H7 (cell line): ENCODE measurements around the gene KLHL30. TPM values are rescaled to one million over a fixed set of nuclear protein-coding genes. Genes with fewer than 3 reads are reported as not detected.
A peak's percentile ranks its signal among the peaks of the same experiment; 100 is the strongest.

Source experiments
- DNase-seq: peaks from one replicate; pipeline ENCODE4 v3.0.0; 2012
- H3K27me3 ChIP-seq: 2 replicates; pipeline ENCODE4 v1.6.0; 2011; ENCODE audit warnings: mild to moderate bottlenecking, low read length; ENCODE audit not compliant: control insufficient read depth, insufficient read depth
- H3K36me3 ChIP-seq: replicated peaks from 2 replicates; pipeline ENCODE4 v1.5.1; 2011; ENCODE audit warnings: low read length; ENCODE audit not compliant: control insufficient read depth, insufficient read depth
- H3K4me3 ChIP-seq: 2 replicates; pipeline ENCODE4 v1.5.1; 2011; ENCODE audit warnings: low read depth, mild to moderate bottlenecking, control low read depth, low read length, moderate library complexity; ENCODE audit not compliant: insufficient read depth
- total RNA-seq: library from RNA; depleted of rRNA; stranded (reverse); fragments of >200 nt; shearing (Covaris generic); gene quantifications from 2 replicates; pipeline ENCODE4 v1.2.3, GENCODE V29; 2014

KLHL30 gene
- total RNA-seq, 1 experiment from 2014 or later = 0.10 TPM

DNA sequence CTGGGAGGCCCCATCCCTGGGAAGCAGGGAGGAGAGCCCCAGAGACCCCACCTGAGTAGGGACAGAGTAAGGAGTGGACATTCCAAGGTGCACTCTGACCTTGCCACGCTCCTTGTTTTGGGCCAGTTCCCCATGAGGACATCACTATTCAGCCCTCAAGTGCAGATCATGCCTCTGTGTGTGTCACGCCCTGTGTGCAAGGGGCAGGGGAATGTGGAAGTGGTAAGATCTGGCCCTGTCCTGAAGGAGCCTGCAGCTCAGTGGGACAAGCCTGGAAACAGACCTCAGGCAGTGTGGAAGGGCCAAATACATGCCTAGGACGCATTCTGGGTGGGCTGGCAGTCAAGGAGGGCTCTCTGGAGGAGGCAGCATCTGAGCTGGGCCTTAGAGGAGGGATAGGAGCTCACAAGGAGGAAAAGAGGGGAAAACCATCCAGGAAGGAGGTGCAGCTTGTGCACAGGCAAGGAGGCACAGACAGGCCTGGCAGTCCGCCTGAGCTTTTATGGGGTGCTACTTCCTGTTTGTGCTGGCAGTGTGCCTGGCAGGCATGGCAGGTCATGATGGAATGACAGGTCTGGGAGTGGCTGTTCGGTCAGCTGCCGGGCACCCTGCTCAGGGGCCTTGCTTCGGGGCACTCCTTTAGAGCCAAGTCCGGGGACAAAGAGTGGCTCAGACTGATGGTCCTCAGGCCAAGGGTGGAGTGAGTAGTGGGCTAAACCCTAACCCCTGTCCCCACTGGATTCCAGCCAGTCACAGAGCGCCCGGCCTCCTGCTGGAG is 3.3 kb downstream of the KLHL30 start:
- DNase-seq = no peak
- no peaks in the 10 kb centered on the region for H3K27me3 ChIP-seq

DNA sequence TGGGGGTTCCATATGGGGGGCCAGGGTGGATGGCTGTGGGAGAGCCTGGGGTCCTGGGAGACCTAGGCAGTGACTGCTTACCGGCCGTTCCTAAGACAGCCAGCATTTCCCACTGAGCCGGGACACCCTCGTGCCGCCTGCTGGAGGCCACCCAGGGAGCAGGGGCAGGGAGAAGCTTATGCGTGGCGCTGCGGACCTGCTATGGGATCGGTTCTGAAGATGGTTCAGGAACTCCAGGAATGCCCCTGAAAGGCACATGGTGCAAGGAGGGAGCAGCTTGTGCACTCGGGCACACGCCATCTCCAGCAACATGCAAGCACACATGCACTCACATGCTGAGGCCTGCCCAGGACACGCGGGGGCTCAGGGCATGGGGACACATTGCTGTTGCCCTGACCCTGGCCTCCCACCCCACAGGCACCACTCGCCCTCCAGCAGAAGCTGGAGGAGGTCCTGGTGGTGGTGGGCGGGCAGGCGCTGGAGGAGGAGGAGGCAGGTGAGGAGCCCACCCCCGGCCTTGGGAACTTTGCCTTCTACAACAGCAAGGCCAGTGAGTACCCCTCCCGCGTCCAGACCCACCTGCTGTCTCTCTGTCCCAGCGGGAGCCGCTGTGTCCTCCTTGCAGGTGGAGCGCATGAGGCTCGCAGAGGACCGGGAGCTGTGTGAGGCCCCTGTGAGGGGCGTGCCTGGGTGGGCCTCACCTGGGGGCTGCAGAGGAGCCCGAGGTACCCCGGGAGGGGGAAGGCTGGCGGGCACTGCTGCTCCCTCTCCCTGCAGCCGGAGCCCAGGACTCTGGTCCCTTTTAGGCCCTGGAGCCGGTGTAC is 4.1 kb downstream of the KLHL30 start:
- no peak for DNase-seq
- Histone ChIP-seq H3K4me3 (no peak overlapping the region), H3K27me3 (no peaks in the 10 kb centered on the region), H3K36me3 (no peaks in the 10 kb centered on the region)

More for the DNA sequence above, 3.3 kb downstream of the KLHL30 start:
- Histone ChIP-seq H3K4me3 (no peak overlapping the region), H3K36me3 (no peaks in the 10 kb centered on the region)

DNA sequence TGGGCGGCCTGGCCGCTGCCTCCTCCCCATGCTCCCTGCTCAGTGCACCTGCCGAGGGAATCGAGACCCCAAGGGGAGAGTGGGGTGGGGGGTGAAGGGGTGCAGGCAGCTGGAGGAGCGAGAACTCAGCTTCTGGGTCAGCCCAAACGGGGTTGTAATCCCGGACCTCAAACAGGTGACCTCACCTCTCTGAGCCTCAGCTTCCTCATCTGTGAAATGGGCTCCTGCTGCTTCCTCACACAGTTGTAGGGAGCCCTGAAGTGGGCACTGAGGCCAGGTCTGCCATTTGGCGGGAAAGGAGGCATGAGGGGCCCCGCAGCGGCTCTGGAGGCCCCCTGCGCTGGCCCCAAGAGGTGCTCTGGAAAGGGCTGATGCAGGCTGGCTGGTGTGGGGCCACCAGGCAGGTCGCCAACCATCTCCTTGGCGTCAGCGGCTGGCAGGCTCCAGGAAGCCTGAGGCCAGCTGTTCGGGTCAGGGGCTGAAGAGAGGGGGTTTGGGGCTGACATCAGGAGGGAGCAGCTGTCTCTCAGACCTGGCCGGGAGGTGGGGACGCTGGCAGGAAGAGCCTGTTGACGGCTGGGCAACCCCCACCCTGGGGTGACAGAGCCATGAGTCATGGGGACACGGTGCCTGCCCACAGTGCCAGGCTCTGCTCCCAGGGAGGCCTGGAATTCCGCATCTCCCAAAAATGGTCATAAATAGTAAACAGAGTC is 4.9 kb downstream of the KLHL30 start:
- Histone ChIP-seq H3K36me3 (no peaks in the 10 kb centered on the region), H3K4me3 (no peak overlapping the region), H3K27me3 (no peaks in the 10 kb centered on the region)
- DNase-seq = no peak

DNA sequence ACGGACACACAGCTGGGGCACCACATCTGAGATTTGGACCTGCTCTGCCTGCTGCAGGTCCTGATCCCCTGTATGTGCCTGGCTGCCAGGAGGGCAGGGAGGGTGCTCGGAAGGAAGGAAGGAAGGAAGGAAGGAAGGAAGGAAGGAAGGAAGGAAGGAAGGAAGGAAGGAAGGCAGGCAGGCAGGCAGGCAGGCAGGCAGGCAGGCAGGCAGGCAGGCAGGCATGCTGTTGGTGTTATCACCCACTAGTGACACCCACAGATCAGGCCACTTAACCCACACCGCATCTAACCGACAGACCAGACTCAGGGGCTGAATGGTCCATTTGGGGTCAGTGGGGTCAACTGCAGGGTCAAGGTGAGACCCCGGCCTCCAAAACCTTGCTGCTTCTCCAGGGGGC is 5.8 kb downstream of the KLHL30 start:
- no peaks in the 10 kb centered on the region for H3K36me3 ChIP-seq
- no peak overlapping the region for H3K4me3 ChIP-seq
- H3K27me3 ChIP-seq = no peaks in the 10 kb centered on the region
- no peak for DNase-seq

DNA sequence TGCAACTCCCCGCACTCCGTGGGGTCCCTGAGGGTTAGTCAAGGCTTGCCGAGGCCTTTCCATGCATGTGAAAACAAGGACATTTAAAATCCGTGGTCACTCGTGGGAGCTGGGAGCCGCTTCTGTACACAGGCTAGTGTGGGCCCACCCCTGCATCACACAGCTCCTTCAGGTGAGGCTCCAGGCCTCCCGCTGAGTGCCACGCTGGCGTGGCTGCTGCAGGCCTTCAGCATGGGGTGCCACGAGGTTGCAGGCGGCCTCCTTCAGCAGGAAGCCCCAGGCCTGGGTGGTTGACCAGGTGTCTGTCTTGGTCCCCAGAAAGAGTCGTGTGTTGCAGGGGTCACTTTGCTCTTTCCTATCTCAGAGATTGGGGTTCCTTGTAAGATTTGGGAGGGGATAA is 6.6 kb downstream of the KLHL30 start:
- no peaks in the 10 kb centered on the region for H3K36me3 ChIP-seq
- no peak for DNase-seq
- no peaks in the 10 kb centered on the region for H3K27me3 ChIP-seq
- H3K4me3 ChIP-seq = no peak overlapping the region

DNA sequence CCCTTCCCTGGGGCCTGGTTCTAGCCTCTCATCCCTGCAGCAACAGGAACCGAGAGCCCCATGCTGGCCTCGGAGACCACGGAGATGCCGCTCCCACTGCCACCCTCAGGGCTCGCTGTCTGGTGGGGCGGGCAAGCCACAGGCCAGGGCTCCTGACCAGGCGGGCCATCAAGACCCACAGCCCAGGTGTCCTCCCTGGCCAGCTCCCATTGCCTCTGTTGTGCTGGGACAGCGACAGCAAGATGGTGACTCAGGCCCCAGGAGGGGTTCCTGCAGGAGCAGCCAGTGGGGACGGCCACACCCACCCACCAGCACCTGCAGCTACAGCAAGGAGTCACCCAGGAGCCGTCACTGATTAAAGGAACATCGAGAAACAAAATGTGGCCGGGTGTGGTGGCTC is 7.4 kb downstream of the KLHL30 start:
- Histone ChIP-seq H3K36me3 (no peaks in the 10 kb centered on the region), H3K27me3 (no peaks in the 10 kb centered on the region), H3K4me3 (no peak overlapping the region)
- no peak for DNase-seq

DNA sequence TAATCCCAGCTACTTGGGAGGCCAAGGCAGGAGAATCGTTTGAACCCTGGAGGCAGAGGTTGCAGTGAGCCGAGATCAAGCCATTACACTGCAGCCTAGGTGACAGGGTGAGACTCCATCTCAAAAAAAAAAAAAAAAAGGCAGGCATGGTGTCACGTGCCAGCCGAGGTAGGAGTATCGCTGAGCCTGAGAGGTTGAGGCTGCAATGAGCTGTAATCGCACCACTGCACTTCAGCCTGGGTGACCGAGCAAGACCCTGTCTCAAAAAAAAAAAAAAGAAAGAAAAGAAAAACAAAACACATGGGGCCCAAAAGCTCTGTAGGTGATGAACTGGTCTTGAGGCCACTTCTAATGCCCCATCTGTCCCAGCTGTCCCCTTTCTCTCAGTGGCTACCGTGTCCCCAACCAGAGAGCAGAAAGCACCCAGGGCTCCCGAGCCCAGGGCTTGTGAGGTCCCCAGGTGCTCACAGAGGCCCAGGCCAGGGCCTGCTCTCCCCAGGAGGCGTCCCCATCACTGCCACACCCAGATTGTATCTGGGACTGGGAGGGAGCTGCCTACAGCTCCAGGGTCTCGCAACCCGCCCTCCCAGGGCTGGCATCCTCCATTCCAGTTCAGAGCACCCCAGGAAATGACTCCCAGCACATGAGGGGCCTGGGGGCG is 8.5 kb downstream of the KLHL30 start:
- DNase-seq = no peak
- Histone ChIP-seq H3K27me3 (no peaks in the 10 kb centered on the region), H3K36me3 (no peaks in the 10 kb centered on the region), H3K4me3 (no peak overlapping the region)

DNA sequence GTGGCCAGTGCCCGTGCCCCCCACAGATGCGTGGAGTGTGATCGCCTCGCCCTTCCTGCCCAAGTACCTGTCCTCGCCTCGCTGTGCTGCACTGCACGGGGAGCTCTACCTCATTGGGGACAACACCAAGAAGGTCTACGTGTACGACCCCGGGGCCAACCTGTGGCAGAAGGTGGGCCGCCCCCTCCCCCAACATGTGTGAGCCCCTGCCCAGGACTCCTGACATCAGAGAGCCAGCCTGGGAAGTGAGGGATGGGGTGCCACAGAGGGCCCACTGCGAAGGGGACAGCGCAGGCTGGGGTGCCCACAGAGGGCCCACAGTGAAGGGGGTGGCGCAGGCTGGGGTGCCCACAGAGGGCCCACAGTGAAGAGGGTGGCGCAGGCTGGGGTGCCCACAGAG is 10.5 kb downstream of the KLHL30 start:
- Histone ChIP-seq H3K27me3 (no peaks in the 10 kb centered on the region), H3K4me3 (no peak overlapping the region), H3K36me3 (no peaks in the 10 kb centered on the region)
- DNase-seq = no peak

DNA sequence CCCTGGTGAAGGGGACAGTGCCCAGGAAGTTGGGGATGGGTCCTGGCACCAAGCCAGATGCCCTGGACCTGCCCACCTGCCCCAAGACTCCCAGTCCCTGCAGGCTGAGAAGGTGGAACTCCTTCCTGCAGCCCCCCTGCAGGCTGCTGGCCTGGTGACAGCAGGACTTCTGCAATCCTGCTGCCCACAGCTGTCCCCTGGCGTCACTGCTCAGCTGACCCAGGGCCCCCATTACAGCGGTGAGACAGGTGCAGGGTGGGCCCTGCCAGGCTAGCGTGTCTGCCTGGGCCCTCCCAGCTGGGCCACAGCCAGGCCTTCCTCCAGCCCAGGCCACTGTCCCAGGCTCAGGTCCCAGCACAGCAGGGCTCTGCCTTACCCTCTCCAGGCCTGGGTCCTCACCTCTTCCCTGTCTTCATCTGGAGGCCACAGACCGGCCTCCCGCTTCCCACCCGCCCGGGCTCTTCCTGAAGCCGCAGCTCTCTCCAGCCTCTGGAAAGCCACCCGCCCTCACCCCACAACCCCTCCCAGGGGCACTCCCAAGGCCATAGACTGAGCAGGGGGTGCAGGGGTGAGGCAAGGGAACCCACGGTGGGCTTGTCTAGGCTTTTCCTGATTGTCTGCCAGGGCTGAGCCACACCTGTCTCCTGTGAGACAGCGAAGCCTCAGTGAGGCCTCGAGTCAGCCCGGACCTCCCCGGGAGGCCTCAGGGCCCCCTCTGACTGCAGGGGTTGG is 11.5 kb downstream of the KLHL30 start:
- Histone ChIP-seq H3K27me3 (no peaks in the 10 kb centered on the region), H3K36me3 (no peaks in the 10 kb centered on the region), H3K4me3 (no peak overlapping the region)
- DNase-seq = no peak

DNA sequence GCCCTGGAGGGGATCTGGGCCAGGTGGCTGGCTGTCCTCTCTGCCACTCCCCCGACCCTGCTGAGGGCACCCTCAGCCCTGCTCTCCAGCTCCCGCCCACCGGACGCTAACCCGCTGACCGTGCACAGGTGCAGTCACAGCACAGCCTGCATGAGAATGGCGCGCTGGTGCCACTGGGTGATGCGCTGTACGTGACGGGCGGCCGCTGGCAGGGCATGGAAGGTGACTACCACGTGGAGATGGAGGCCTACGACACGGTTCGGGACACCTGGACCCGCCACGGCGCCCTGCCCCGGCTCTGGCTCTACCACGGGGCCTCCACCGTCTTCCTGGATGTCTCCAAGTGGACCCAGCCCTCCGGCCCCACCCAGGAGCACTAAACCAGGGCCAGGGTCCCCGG is 12.2 kb downstream of the KLHL30 start:
- no peaks in the 10 kb centered on the region for H3K27me3 ChIP-seq
- no peak for DNase-seq
- H3K36me3 ChIP-seq = no peaks in the 10 kb centered on the region
- H3K4me3 ChIP-seq = no peak overlapping the region

DNA sequence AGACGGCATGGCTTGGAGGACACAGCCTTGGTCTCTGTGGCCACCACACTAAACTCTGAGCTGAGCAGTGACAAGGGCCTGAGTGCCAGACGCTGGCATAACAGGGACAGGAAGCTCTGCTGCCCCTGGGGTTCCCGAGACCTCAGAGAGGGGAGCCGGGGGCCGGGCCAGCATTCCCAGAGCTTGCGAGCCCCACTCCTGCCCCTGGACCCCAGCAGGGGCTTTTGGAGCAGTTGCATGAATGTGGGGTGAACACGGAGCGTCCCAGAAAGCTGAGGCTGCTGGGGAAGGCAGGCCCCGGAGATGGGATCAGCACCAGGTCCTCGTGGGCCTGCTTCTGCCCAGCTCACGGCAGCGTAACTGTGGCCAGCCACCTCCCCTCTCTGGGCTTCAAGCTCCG is 12.7 kb downstream of the KLHL30 start:
- Histone ChIP-seq H3K36me3 (no peaks in the 10 kb centered on the region), H3K4me3 (no peak overlapping the region), H3K27me3 (no peaks in the 10 kb centered on the region)
- no peak for DNase-seq

DNA sequence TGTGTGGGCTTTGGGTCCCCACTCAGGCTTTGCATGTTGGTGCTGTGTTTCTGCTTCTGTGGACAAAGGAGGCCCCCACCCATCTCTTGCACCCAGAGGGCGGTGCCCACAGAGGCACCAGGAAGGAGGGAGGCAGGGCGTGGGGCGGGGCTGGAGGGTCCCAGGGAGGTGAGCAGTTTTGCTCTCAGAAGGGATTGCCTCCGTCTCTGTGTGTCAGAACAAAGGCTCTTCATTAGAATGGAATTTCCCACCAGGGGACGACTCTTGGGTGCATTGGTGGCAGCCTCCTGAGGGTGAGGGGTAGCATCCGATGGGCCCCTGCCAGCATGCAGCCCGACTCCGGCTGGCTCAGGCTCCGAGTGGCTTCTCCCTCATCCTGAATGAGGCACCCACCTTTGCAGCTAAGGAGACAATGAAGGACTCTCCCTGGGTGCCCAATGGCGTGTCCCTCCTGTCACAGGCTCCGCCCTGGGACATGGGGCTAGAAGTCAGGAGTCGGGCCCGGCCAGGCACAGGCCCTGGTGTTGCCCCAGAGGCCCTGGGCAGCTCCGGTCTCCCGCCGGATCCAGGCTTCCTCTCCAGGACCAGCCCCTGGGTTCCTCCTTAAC is 13.3 kb downstream of the KLHL30 start:
- DNase-seq = peak; percentile 85
- no peaks in the 10 kb centered on the region for H3K36me3 ChIP-seq

DNA sequence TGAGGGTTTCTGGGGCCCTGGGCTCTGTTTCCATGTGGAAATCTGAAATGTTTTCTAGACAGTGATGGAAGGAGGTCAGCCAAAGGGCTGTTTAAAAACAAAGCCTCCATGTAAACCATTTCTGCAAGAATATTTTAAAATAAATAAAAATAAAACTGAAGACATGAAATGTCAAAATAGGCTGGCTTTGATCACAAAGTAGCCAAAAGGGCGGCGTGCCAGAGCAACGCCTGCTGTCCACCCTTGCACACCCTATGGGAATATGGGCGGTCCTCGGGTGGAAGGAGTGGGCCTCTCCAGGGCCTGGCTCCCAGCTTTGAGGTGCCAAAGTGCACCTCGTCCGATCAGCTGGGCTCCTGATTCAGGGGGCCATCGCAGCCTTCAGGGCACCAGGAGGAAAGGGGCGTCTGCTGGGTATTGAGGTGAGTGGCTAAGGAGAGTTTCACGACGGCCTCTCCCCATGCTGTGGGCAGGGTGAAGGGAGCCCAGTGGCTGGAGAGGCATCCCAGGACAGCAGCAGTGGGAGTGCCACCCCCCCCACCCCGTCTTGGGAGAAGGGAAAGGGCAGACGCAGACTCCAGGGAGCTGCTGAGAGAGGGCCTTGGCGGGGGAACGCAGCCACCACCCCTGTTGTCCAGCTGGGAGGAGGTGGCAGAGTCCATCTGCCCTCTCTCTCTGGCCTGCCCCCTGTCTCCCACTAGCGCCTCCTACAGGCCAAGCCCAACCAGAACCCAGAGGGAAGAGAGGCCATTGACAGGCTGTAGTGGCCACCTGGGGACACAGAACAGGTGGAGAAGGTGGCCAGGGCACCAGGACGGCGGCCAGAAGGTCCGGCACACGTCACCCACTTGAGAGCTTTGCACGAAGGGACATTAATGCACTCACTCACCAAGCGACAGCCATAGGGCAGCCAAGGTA is 14.6 kb downstream of the KLHL30 start:
- DNase-seq = no peak
- no peak overlapping the region for H3K4me3 ChIP-seq
- H3K27me3 ChIP-seq = peaks cover 2% of the 10 kb centered on the region; the same call in 1 of the 2 replicates
- H3K36me3 ChIP-seq = no peaks in the 10 kb centered on the region

More for the DNA sequence above, 13.3 kb downstream of the KLHL30 start:
- Histone ChIP-seq H3K27me3 (no peaks in the 10 kb centered on the region), H3K4me3 (no peak overlapping the region)
